Astrocyte (in vitro differentiated cells and primary cell): ENCODE data around the gene RAMAC.

Experiments used
- EZH2 ChIP-seq: IDR thresholded peaks from 2 replicates; pipeline ENCODE4 v1.6.1; 2012; ENCODE audit warnings: mild to moderate bottlenecking, low read length, inconsistent platforms; ENCODE audit not compliant: insufficient read depth
- TF ChIP-seq, protein P1 (sequence below): IDR thresholded peaks from 2 replicates; pipeline ENCODE4 v1.5.1; 2011; ENCODE audit warnings: low read depth, mild to moderate bottlenecking, inconsistent platforms, low read length, moderate library complexity; ENCODE audit not compliant: insufficient read depth

DNA sequence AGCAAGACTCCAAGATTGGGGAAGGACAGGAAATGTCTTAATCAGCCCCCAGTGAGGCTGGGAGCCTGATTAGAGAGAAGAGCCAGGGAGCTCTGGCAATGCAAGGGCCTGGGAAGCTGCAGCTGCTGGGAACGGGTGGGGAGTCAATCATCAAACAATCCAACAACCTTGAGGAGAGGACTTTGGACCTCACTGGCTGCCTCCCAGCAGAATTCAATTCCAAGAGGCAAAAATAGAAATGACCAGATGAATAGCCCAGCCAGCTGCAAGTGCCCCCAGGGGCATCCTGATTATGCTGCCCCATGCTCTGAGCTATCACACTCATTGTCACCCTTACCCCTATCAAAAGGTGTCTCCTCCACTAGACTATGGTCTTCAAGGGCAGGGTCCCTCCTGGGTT, 27.4 kb upstream of the RAMAC start:
- TF ChIP-seq, protein P1, sequence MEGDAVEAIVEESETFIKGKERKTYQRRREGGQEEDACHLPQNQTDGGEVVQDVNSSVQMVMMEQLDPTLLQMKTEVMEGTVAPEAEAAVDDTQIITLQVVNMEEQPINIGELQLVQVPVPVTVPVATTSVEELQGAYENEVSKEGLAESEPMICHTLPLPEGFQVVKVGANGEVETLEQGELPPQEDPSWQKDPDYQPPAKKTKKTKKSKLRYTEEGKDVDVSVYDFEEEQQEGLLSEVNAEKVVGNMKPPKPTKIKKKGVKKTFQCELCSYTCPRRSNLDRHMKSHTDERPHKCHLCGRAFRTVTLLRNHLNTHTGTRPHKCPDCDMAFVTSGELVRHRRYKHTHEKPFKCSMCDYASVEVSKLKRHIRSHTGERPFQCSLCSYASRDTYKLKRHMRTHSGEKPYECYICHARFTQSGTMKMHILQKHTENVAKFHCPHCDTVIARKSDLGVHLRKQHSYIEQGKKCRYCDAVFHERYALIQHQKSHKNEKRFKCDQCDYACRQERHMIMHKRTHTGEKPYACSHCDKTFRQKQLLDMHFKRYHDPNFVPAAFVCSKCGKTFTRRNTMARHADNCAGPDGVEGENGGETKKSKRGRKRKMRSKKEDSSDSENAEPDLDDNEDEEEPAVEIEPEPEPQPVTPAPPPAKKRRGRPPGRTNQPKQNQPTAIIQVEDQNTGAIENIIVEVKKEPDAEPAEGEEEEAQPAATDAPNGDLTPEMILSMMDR = no peak
- no peak for TF ChIP-seq EZH2
